Left ventricle myocardium inferior (tissue), 1 donor: Measurements from ENCODE around the gene PHF21A. TPM values are rescaled to one million over a fixed set of nuclear protein-coding genes. Genes with fewer than 3 reads are reported as not detected.

ENCODE experiments used
- DNase-seq: peaks from one replicate; pipeline ENCODE4 v3.0.0-alpha.2; 2020
- H3K27ac ChIP-seq: fragments of 200-600 bp; replicated peaks from 2 replicates; pipeline ENCODE4 v1.8.0; 2021
- H3K27me3 ChIP-seq: fragments of 200-600 bp; 2 replicates; pipeline ENCODE4 v1.8.0; 2021; ENCODE audit warnings: low read depth
- H3K36me3 ChIP-seq: fragments of 200-600 bp; 2 replicates; pipeline ENCODE4 v1.8.0; 2021
- H3K4me1 ChIP-seq: fragments of 200-600 bp; 2 replicates; pipeline ENCODE4 v1.8.0; 2021
- H3K4me3 ChIP-seq: fragments of 200-600 bp; 2 replicates; pipeline ENCODE4 v1.8.0; 2021; ENCODE audit warnings: mild to moderate bottlenecking, moderate library complexity
- H3K9me3 ChIP-seq: fragments of 200-600 bp; replicated peaks from 2 replicates; pipeline ENCODE4 v1.8.0; 2021
- CTCF ChIP-seq: fragments of 200-600 bp; IDR thresholded peaks from 2 replicates; pipeline ENCODE4 v1.8.0; 2021; ENCODE audit warnings: antibody characterized with exemption, mild to moderate bottlenecking, borderline replicate concordance
- intact Hi-C: fragments of 100-400 bp; cut with micrococcal nuclease; formaldehyde crosslinking; loops from one replicate; pipeline ENCODE4 v1.11.0; 2022
- total RNA-seq: library from RNA; stranded (reverse); fragmentation: NEBNext Ultra II Directional; extraction: Animal tissue kit (Norgen Biotek cat#: 25700); gene quantifications from one replicate; pipeline ENCODE4 v1.2.1, GENCODE V29; 2021
- donor health status: DM: no; HTN: yes; CAD: no; lungs with severe emphysema.

Gene PHF21A
- total RNA-seq, 1 donor from 2014 or later: 36.6 TPM

GRCh38 chr11:45917623-45918330 lies 203.5 kb downstream of the PHF21A start, which contains the start of gene PEX16:
Gene PEX16, minus strand, starts transcription at chr11:45917877. Its CDS starts 66 bp downstream, at chr11:45917811.
- intact Hi-C loops: no loop called here
- no peak for TF ChIP-seq CTCF
- peak; percentile 96 for DNase-seq
- no peaks in the 10 kb centered on the region for H3K9me3 ChIP-seq
- peaks cover 34% of the 10 kb centered on the region for H3K36me3 ChIP-seq
- H3K4me3 ChIP-seq: peak within 1 kb of the TSS; percentile 80
- H3K4me1 ChIP-seq: peaks cover 51% of the 10 kb centered on the region
- peak within 1 kb of the TSS; percentile 92 for H3K27ac ChIP-seq
- peaks cover 18% of the 10 kb centered on the region for H3K27me3 ChIP-seq

- no peaks in the 10 kb centered on the region for H3K9me3 ChIP-seq
- peaks cover 45% of the 10 kb centered on the region for H3K4me1 ChIP-seq
- peaks cover 13% of the 10 kb centered on the region for H3K27me3 ChIP-seq
- no peak for DNase-seq
- H3K4me3 ChIP-seq: peak overlapping the region; percentile 80
- H3K27ac ChIP-seq: peak overlapping the region; percentile 92
- intact Hi-C loops: no loop called here
- peaks cover 39% of the 10 kb centered on the region for H3K36me3 ChIP-seq
- TF ChIP-seq CTCF: no peak
These were observed 204.0 kb downstream of the PHF21A start for GRCh38 chr11:45917286-45917622.

GRCh38 chr11:45915446-45915845 lies 205.8 kb downstream of the PHF21A start:
- Histone ChIP-seq H3K27ac (no peak overlapping the region), H3K4me3 (no peak overlapping the region), H3K27me3 (no peaks in the 10 kb centered on the region), H3K4me1 (peaks cover 40% of the 10 kb centered on the region), H3K9me3 (no peaks in the 10 kb centered on the region), H3K36me3 (peaks cover 57% of the 10 kb centered on the region)
- no peak for TF ChIP-seq CTCF
- DNase-seq: no peak
- intact Hi-C loops: no loop called here

- H3K9me3 ChIP-seq: no peaks in the 10 kb centered on the region
- no peaks in the 10 kb centered on the region for H3K27me3 ChIP-seq
- intact Hi-C loops: no loop called here
- no peak for DNase-seq
- H3K4me1 ChIP-seq: peaks cover 31% of the 10 kb centered on the region
- peaks cover 69% of the 10 kb centered on the region for H3K36me3 ChIP-seq
- no peak overlapping the region for H3K27ac ChIP-seq
- no peak overlapping the region for H3K4me3 ChIP-seq
- TF ChIP-seq CTCF: no peak
These were observed 207.2 kb downstream of the PHF21A start for GRCh38 chr11:45913942-45914635.

GRCh38 chr11:45913514-45913913 lies 207.7 kb downstream of the PHF21A start:
- Histone ChIP-seq H3K4me1 (peaks cover 26% of the 10 kb centered on the region), H3K27me3 (no peaks in the 10 kb centered on the region), H3K9me3 (no peaks in the 10 kb centered on the region), H3K27ac (no peak overlapping the region), H3K4me3 (no peak overlapping the region), H3K36me3 (peaks cover 69% of the 10 kb centered on the region)
- no peak for DNase-seq
- no peak for TF ChIP-seq CTCF
- intact Hi-C loops: no loop called here
